ENCODE data around the gene FRAT1.
"Not testable (repeated sequence)": the region's sequence is repeated elsewhere in the genome, so short reads cannot be mapped to it uniquely, and the experiment has no call there.

FRAT1 gene

GRCh38 chr10:97318772-97319651, at the start of gene FRAT1:
TSS of gene FRAT1 (plus strand) at chr10:97319271. CDS start at chr10:97319454, 183 bp downstream.
- peak; percentile 43 for DNase-seq (ENCODE audit: low read depth)

- no peak for DNase-seq (ENCODE audit: low read depth)
Measured at GRCh38 chr10:97270523-97271154, 48.4 kb upstream of the FRAT1 start.

- DNase-seq (ENCODE audit: low read depth), result no peak
Measured at GRCh38 chr10:97273700-97274099, 45.4 kb upstream of the FRAT1 start.

DNA sequence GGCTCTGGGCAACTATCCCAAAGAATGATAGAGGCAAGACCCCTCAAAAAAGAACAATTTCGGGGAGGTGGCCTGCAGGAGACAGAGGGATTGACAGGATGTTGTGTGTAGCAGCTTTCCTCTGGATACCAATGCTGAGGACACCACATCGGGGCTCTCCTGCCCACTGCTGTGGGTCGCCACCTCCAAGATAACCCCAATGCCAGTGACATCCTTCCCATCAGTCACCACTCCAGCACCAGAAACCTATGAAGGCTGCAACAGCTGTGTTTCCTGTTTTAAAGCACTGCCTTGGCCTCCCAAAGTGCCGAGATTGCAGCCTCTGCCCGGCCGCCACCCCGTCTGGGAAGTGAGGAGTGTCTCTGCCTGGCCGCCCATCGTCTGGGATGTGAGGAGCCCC, 44.2 kb upstream of the FRAT1 start:
- no peak for DNase-seq (ENCODE audit: low read depth)

DNA sequence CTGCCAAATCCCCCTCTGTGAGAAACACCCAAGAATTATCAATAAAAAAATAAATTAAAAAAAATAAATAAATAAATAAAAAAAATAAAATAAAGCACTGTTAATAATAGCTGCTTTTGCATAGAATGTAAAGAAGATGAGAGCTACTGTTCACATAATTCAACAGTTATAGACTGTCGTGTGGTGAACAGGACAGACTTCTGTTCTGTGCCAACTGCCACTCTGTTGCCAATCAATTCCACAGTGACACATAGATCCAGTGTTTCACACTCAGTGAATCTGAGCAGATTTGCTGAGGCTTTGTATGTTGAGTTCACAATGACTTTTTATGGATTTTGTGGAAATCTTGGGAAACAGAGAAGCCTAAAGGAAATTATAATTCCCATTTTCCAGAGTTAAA, 41.5 kb upstream of the FRAT1 start:
- no peak for DNase-seq (ENCODE audit: low read depth)

DNA sequence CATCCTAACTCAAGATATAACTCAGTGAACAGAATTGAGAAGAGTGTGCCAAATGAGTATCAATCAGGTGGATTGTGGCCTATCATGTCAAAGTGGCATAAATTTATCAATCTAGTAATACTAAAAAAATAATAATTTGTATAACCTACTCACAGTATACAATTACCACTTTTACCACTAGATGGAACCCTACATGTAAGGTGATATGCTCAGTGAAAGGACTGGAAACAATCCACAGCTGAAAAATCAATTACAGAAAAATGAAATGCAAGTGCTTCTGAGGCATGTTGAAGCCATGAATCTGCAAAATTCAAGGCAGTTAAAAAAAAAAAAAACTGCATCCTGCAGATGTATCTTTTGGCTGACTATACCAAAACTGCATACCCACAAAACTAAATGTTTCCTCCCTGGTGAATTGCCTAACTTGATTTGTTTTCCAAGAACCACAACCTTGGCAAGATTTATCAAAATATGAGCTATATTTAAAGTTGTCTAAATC, 40.5 kb upstream of the FRAT1 start:
- DNase-seq (ENCODE audit: low read depth), result no peak

DNA sequence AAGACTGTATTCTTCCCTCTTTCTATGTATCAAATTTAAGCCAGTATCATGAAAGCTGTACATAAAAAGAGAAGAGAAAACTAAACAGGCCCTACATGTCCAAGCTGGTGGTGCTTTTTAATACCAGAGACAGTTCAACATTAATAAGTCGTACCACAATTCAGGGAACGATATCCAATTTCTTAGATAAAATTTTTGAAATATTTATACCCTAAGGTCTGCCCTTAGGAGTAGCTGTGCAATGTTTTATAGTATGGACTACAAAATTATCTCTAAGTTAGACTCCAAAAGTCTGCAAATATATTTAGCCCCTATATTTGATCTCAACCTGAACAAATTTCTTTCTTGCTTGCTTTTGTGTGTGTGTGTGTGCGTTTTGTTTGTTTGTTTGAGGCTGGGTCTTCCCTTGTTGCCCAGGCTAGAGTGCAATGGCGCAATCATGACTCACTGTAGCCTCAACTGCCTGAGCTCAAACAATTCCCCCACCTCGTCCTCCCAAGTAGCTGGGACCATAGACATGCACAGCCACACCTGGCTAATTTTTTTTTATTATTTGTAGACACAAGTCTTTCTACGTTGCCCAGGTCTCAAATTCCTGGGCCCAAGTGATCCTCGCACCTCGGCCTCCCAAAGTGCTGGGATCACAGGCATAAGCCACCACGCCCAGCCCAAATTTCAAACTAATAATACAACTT, 39.8 kb upstream of the FRAT1 start:
- DNase-seq (ENCODE audit: low read depth), result no peak

DNA sequence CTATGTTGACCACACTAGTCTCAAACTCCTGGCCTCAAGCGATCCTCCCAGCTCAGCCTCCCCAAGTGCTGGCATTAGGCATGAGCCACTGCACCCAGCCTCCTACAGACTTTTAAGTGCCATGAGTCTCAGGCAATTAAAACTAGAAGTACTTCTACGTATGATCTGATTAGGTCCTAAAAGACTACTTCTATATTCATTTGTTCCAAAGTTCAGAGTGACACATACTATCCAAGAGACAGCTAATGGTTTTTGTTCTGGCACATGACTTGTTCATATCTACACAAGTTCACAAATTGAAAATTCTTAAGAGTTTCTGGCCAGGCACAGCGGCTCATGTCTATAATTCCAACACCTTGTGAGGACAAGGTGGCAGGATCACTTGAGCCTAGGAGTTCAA, 38.3 kb upstream of the FRAT1 start:
- no peak for DNase-seq (ENCODE audit: low read depth)

- DNase-seq (ENCODE audit: low read depth), result not testable (repeated sequence)
Measured at GRCh38 chr10:97290076-97290475, 29.0 kb upstream of the FRAT1 start.

- not testable (repeated sequence) for DNase-seq (ENCODE audit: low read depth)
Measured at GRCh38 chr10:97290576-97291356, 28.3 kb upstream of the FRAT1 start.

DNA sequence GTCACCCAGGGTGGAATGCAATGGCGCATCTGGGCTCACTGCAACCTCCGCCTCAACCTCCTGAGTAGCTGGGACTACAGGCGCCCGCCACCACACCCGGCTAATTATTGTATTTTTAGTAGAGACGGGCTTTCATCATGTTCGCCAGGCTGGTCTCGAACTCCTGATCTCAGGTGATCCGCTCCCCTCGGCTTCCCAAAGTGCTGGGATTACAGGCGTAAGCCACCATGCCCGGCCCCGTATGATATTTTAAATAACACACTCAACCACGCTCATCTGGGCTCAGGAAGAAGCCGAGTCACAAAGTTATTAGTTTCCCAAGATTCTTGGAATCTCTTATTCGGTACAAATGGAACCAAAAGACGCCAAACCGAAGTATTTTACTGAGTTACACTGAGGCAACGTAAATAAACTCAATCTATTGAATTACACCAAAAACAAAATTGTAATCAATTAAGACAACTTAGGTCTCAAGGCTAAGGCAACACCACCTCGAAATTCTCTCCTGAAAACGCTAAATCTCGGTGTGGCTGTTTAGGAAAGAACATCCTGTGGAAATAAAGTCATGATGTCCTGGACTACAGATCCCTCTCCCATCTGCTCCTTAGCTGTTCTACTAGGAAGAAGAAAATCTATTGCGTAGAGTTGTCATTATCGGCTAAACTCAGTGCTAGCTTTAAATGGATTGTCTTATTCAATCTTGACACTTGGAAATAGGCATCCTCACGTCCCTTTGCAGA, 27.5 kb upstream of the FRAT1 start:
- no peak for DNase-seq (ENCODE audit: low read depth)

- DNase-seq (ENCODE audit: low read depth), result peak; percentile 84
Measured at GRCh38 chr10:97292097-97292861, 26.8 kb upstream of the FRAT1 start, which contains the start of gene ARHGAP19. TSS of gene ARHGAP19 (minus strand) at chr10:97292637. CDS start at chr10:97292627, 10 bp downstream.

DNA sequence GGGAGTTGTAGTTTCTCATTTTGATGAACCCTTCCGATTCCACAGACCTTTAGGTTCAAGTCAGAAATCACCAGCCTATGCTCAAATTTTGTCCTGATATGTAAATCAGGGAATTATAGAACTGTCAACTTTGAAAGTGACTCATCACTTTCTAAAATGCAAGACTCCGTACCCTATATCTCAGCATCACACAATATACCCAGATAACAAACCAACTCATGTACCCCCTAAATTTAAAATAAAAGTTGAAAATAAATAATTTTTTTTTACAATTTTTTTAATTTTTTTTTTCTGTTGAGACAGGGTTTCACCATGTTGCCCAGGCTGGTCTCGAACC, 26.2 kb upstream of the FRAT1 start:
- no peak for DNase-seq (ENCODE audit: low read depth)

- DNase-seq (ENCODE audit: low read depth), result no peak
Measured at GRCh38 chr10:97297556-97298222, 21.4 kb upstream of the FRAT1 start.

- DNase-seq (ENCODE audit: low read depth), result no peak
Measured at GRCh38 chr10:97298223-97298571, 20.9 kb upstream of the FRAT1 start.

DNA sequence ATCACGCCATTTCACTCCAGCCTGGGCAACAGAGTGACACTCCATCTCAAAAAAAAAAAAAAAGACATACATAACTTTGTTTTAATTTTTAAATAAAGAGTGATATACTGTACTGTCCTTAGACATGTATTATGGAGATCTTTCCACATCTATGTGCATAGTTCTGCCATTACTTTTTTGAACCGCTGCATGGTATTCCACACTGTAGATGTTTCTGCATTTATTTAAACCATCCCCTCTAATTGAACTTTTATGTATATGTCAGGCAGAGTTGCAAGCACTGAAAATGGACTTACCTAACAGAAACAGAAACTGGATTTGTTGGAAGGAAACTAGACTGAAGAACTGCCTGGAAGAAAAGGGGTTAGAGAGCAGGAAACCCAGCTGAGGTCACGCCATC, 18.1 kb upstream of the FRAT1 start:
- no peak for DNase-seq (ENCODE audit: low read depth)

DNA sequence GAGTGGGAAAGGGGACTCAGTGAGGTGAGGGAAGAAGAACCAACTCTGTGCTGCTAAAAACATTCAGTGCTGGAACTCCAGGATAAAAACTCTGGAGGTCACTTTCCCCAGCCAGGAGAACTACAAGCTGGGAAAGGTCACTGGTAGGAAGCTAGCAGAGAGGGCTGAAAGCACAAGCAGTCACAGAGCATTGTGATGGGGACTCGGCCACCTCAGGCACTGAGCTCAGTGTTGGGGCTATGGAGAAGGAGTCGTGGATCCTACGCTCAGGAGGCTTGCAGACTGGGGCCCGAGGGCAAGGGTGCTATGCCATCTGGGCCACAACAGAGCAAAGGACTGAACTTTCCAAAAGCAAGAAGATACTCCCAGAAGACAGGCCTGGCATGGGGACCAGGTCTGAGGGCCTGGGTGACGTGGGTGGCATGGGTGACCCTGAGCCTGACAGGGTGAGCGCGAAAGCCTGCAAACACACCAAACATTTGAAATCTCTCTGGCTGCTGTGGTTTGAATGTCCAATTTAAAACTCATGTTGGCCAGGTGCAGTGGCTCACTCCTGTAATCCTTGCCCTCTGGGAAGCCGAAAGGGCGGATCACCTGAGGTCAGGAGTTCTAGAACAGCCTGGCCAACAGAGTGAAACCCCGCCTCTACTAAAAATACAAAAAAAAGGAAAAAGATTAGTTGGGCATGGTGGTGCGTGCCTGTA, 16.8 kb upstream of the FRAT1 start:
- DNase-seq (ENCODE audit: low read depth), result no peak

- no peak for DNase-seq (ENCODE audit: low read depth)
Measured at GRCh38 chr10:97307441-97307840, 11.6 kb upstream of the FRAT1 start.
